Mesenchymal stem cell (in vitro differentiated cells and primary cell): Measurements from ENCODE around the gene TUT7. TPM values are rescaled to one million over a fixed set of nuclear protein-coding genes. Genes with fewer than 3 reads are reported as not detected.

Source experiments
- DNase-seq: peaks from one replicate; pipeline ENCODE4 v3.0.0-alpha.2; 2013
- H2AFZ ChIP-seq: one replicate; pipeline ENCODE4 v1.6.1; 2013; ENCODE audit warnings: low read depth, mild to moderate bottlenecking, control low read depth, inconsistent platforms, low read length, moderate library complexity
- H2AK5ac ChIP-seq: 2 replicates; pipeline ENCODE4 v1.6.1; 2013; ENCODE audit warnings: low read length, moderate library complexity, mild to moderate bottlenecking, inconsistent platforms; ENCODE audit not compliant: severe bottlenecking
- H2BK120ac ChIP-seq: one replicate; pipeline ENCODE4 v1.6.1; 2013; ENCODE audit warnings: low read depth, mild to moderate bottlenecking, inconsistent platforms, low read length, moderate library complexity
- H2BK12ac ChIP-seq, 2 experiments: one replicate each; pipeline ENCODE4 v1.6.1; 2013; ENCODE audit warnings: inconsistent platforms in 2 of 2, low read length in 2 of 2, mild to moderate bottlenecking in 2 of 2, moderate library complexity in 2 of 2, control low read depth in 1 of 2
- H2BK15ac ChIP-seq: one replicate; pipeline ENCODE4 v1.6.1; 2013; ENCODE audit warnings: mild to moderate bottlenecking, low read depth, inconsistent platforms; ENCODE audit not compliant: poor library complexity, severe bottlenecking
- H2BK5ac ChIP-seq: 2 replicates; pipeline ENCODE4 v1.6.1; 2013; ENCODE audit warnings: low read depth, mild to moderate bottlenecking, low read length, control low read depth, inconsistent platforms; ENCODE audit not compliant: poor library complexity, severe bottlenecking
- H3K14ac ChIP-seq, 2 experiments: one replicate each; pipeline ENCODE4 v1.6.1; 2013; ENCODE audit warnings: inconsistent platforms in 2 of 2, low read length in 2 of 2, control low read depth in 1 of 2, mild to moderate bottlenecking in 1 of 2, moderate library complexity in 1 of 2
- H3K18ac ChIP-seq, 2 experiments: one replicate each; pipeline ENCODE4 v1.6.1; 2013; ENCODE audit warnings: inconsistent platforms in 2 of 2, low read length in 2 of 2, control low read depth in 1 of 2, low read depth in 1 of 2, mild to moderate bottlenecking in 1 of 2
- H3K23ac ChIP-seq, 2 experiments: one replicate each; pipeline ENCODE4 v1.6.1; 2013; ENCODE audit warnings: inconsistent platforms in 2 of 2, low read length in 2 of 2, mild to moderate bottlenecking in 2 of 2, moderate library complexity in 2 of 2, control low read depth in 1 of 2
- H3K27ac ChIP-seq: 2 replicates; pipeline ENCODE4 v1.5.1; 2013; ENCODE audit warnings: mild to moderate bottlenecking, moderate library complexity, low read length, control low read depth, inconsistent platforms; ENCODE audit not compliant: poor library complexity, severe bottlenecking
- H3K27me3 ChIP-seq, 2 experiments: 2 replicates each; pipeline versions ENCODE4 v1.6.1 to v1.7.0; 2013; ENCODE audit warnings: low read length in 2 of 2, mild to moderate bottlenecking in 2 of 2, moderate library complexity in 2 of 2, control low read depth in 1 of 2, inconsistent platforms in 1 of 2; ENCODE audit not compliant: control insufficient read depth in 1 of 2, insufficient read depth in 1 of 2
- H3K36me3 ChIP-seq, 2 experiments: 2 replicates each; pipeline versions ENCODE4 v1.6.1 to v1.7.0; 2013; ENCODE audit warnings: low read length in 2 of 2, control low read depth in 1 of 2, inconsistent platforms in 1 of 2, low read depth in 1 of 2, mild to moderate bottlenecking in 1 of 2; ENCODE audit not compliant: insufficient read depth in 2 of 2, control insufficient read depth in 1 of 2
- H3K4ac ChIP-seq, 2 experiments: one replicate each; pipeline ENCODE4 v1.6.1; 2013; ENCODE audit warnings: inconsistent platforms in 2 of 2, low read length in 2 of 2, mild to moderate bottlenecking in 2 of 2, moderate library complexity in 2 of 2, control low read depth in 1 of 2, low read depth in 1 of 2
- H3K4me1 ChIP-seq: 2 replicates; pipeline ENCODE4 v1.6.1; 2013; ENCODE audit warnings: low read depth, low read length, control low read depth; ENCODE audit not compliant: control insufficient read depth, insufficient read depth
- H3K4me2 ChIP-seq: 2 replicates; pipeline ENCODE4 v1.6.1; 2013; ENCODE audit warnings: low read length, mild to moderate bottlenecking, inconsistent platforms; ENCODE audit not compliant: poor library complexity, severe bottlenecking
- H3K4me3 ChIP-seq, 2 experiments: 2 replicates each; pipeline versions ENCODE4 v1.5.1 to v1.7.0; 2013; ENCODE audit warnings: low read length in 2 of 2, mild to moderate bottlenecking in 2 of 2, control low read depth in 1 of 2, low read depth in 1 of 2; ENCODE audit not compliant: insufficient read depth in 1 of 2
- H3K79me1 ChIP-seq: replicated peaks from 2 replicates; pipeline ENCODE4 v1.6.1; 2013; ENCODE audit warnings: mild to moderate bottlenecking, control low read depth, low read length, inconsistent platforms; ENCODE audit not compliant: poor library complexity, severe bottlenecking
- H3K9ac ChIP-seq: 2 replicates; pipeline ENCODE4 v1.7.0; 2013; ENCODE audit warnings: mild to moderate bottlenecking, low read length, moderate library complexity
- H3K9me3 ChIP-seq: 2 replicates; pipeline ENCODE4 v1.7.0; 2013; ENCODE audit warnings: mild to moderate bottlenecking, low read length; ENCODE audit not compliant: control insufficient read depth
- H4K8ac ChIP-seq: one replicate; pipeline ENCODE4 v1.6.1; 2013; ENCODE audit warnings: inconsistent platforms, mild to moderate bottlenecking, low read length, moderate library complexity
- H4K91ac ChIP-seq: one replicate; pipeline ENCODE4 v1.6.1; 2013; ENCODE audit warnings: mild to moderate bottlenecking, low read length, inconsistent platforms
- WGBS: methylation state at CpG from one replicate; pipeline ENCODE4 v1.1.7; 2013; ENCODE audit warnings: mixed read lengths; 5-methylcytosine and 5-hydroxymethylcytosine counted together
- small RNA-seq: library from polyadenylated mRNA; stranded (forward); fragments of <200 nt; extraction: miRNeasy Mini kit (QIAGEN cat#:217004); gene quantifications from one replicate; pipeline ENCODE3, GENCODE V24; 2013; ENCODE audit warnings: low read depth

TUT7 gene

DNA sequence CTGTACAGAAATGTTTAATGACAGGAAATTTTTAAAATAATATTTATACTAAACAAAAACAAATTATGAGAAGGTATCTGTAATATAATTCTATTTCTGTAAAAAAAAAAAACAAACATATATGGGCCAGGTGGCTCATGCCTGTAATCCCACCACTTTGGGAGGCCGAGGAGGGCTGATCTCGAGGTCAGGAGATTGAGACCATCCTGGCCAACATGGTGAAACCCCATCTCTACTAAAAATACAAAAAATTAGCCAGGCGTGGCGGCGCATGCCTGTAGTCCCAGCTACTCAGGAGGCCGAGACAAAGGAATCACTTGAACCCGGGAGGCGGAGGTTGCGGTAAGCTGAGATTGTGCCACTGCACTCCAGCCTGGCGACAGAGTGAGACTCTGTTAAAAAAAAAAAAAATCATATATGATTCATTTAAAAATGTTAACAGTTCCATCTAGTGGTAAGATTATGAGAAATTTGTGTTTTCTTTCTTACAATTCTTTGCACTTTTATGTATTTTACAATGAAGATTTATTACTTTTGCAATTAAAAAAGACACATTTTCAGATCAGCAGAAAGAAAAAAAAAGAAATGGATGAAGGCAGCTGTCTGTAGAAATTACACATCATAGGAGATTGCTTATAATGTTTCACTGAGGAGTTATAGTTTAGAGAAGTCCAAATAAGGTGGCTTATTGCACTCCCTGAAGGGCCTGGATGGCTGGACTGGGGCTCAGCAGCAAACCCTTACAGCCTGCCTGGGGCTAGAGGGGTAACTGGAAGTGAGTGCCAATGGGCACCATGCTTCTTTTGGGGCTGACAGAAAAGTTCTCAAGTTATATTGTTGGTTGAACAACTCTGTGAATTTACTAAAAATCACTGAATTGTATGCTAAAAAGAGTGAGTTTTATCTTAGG is 115.1 kb downstream of the TUT7 start:
- no peak overlapping the region for H2BK12ac ChIP-seq
- no peak overlapping the region for H4K8ac ChIP-seq
- no peak overlapping the region for H3K14ac ChIP-seq
- H3K4me1 ChIP-seq = no peaks in the 10 kb centered on the region
- no peak overlapping the region for H3K4ac ChIP-seq
- H3K4me3 ChIP-seq = no peak overlapping the region
- H2BK120ac ChIP-seq = no peak overlapping the region
- no peak overlapping the region for H3K18ac ChIP-seq
- H3K23ac ChIP-seq = no peak overlapping the region
- H3K9ac ChIP-seq = no peak overlapping the region
- 98% methylated on average over 8 of the region's 10 CpGs for WGBS
- no peak overlapping the region for H2BK5ac ChIP-seq
- no peak overlapping the region for H2BK15ac ChIP-seq
- H3K9me3 ChIP-seq = no peaks in the 10 kb centered on the region
- H2AFZ ChIP-seq = no peak overlapping the region
- no peak overlapping the region for H3K4me2 ChIP-seq
- no peak overlapping the region for H3K27ac ChIP-seq
- no peaks in the 10 kb centered on the region for H3K36me3 ChIP-seq
- DNase-seq = no peak
- H3K27me3 ChIP-seq = no peaks in the 10 kb centered on the region
- H2AK5ac ChIP-seq = no peak overlapping the region
- H3K79me1 ChIP-seq = no peaks in the 10 kb centered on the region
- no peak overlapping the region for H4K91ac ChIP-seq

Small RNA genes within 50 kb of the gene (small RNA-seq; reads per million reads assigned to genes)
- gene RN7SKP264 = not detected
